HG03354 (cell line): ENCODE measurements around the gene CBARP.

ENCODE experiments used
- ATAC-seq: cut with Tn5 transposase; IDR thresholded peaks from one replicate; pipeline ENCODE4 v1.9.1; 2021; ENCODE audit warnings: mild to moderate bottlenecking; ENCODE audit not compliant: unreplicated experiment, poor library complexity, severe bottlenecking

CBARP gene

DNA sequence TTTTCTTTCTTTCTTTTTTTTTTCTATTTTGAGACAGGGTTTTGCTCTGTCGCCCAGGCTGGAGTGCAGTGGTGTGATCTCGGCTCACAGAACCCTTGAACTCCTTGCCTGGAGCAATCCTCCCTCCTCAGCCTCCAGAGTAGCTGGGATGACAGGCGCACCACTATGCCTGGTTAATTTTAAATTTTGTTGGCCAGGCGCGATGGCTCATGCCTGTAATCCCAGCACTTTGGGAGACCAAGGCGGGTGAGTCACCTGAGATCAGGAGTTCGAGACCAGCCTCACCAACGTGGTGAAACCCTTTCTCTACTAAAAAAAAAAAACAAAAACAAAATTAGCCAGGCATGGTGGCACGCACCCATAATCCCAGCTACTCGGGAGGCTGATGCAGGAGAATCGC, 55.1 kb downstream of the CBARP start:
- no peak for ATAC-seq

DNA sequence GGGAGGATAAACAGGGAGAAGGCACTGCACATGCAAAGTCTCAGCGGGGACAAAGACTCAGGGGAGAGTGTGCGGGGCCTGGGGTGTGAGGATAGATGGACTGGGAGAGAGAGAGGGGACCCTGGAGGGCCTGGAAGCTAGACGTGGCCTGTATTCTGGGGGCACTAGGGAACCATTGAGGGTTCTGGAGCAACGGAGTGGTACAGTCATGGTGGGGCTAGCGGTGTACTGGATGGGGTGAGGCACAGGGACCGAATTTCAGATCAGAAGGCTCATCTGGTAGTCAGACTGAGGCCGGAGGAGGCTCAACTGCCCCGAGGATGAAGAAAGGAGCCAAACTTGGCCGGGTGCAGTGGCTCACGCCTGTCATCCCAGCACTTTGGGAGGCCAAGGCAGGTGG, 55.7 kb downstream of the CBARP start:
- no peak for ATAC-seq

DNA sequence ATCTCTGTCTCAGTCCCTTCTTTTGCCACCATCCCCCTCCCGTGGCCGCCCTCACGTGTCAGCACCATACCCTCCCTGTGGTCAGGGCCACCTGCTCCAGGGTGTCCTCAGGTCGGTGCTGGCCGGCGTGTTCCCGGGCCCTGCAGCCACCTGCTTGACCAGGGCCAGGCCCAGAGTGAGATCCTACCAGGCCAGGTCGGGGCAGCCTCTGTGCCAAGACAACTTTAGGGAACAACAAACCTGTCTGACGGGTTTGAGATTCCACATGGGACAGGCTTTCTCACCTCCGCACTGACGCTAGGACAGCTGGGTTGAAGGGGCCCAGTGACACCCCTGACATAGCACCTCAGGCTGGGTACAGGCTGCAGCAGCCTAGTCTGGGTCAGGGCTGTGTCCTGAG, 56.2 kb downstream of the CBARP start:
- no peak for ATAC-seq
